GM12878 (cell line): ENCODE results near the gene ASMTL. TPM values are rescaled to one million over a fixed set of nuclear protein-coding genes. Genes with fewer than 3 reads are reported as not detected.
A peak's percentile ranks its signal among the peaks of the same experiment; 100 is the strongest.

Source experiments
- ATAC-seq: fragments of 200-7000 bp; cut with Tn5 transposase; 3 replicates; pipeline ENCODE4 v1.9.1; 2020; ENCODE audit warnings: mild to moderate bottlenecking, moderate library complexity
- BruUV-seq: library from RNA; stranded (reverse); fragments of 400-500 nt; replicated peaks from 2 replicates; lab custom pipeline; 2021; lab: Mats Ljungman, UMichigan
- CTCF ChIA-PET: fragments of 300-600 bp; sonication (Branson Sonifier 250); formaldehyde crosslinking; extraction: SDS; loops from one replicate; lab custom pipeline; 2021; ENCODE audit warnings: inconsistent platforms; lab: Yijun Ruan, JAX
- POLR2A ChIA-PET: fragments of 350-600 bp; formaldehyde crosslinking; extraction: SDS; loops from one replicate; lab custom pipeline; 2021; ENCODE audit warnings: inconsistent platforms; lab: Charles Lee
- RAD21 ChIA-PET: fragments of 300-600 bp; sonication (Branson Sonifier 250); formaldehyde crosslinking; loops from one replicate; lab custom pipeline; 2023; ENCODE audit warnings: antibody characterized with exemption; ENCODE audit not compliant: unreplicated experiment; lab: Charles Lee
- SMC1A ChIA-PET: fragments of 300-600 bp; sonication (Branson Sonifier 250); formaldehyde crosslinking; loops from one replicate; lab custom pipeline; 2023; ENCODE audit not compliant: unreplicated experiment, uncharacterized antibody; lab: Charles Lee
- DNase-seq: peaks from one replicate; pipeline ENCODE4 v3.0.0-alpha.2; 2011; ENCODE audit warnings: low read depth, low spot score
- FAIRE-seq: peaks from 3 replicates; lab custom pipeline; 2011; peaks lifted over from hg19 to GRCh38; lab: Jason Lieb, UNC
- H2AFZ ChIP-seq: 2 replicates; pipeline ENCODE4 v1.6.0; 2011; ENCODE audit warnings: low read depth, low read length, control low read depth; ENCODE audit not compliant: control insufficient read depth
- H3K27ac ChIP-seq: 2 replicates; pipeline ENCODE4 v1.5.1; 2011; ENCODE audit warnings: control low read depth; ENCODE audit not compliant: control insufficient read depth, insufficient read depth
- H3K27me3 ChIP-seq, 2 experiments: replicated peaks in 1 of 2; 2 replicates each; pipeline versions ENCODE4 v1.6.0 to v1.6.1; 2011; ENCODE audit warnings: low read length in 1 of 2; ENCODE audit not compliant: control insufficient read depth in 2 of 2, insufficient read depth in 2 of 2
- H3K36me3 ChIP-seq, 2 experiments: 2 replicates each; pipeline ENCODE4 v1.5.1; 2011; ENCODE audit warnings: low read length in 1 of 2; ENCODE audit not compliant: control insufficient read depth in 2 of 2, insufficient read depth in 2 of 2
- H3K4me1 ChIP-seq: 2 replicates; pipeline ENCODE4 v1.6.1; 2011; ENCODE audit warnings: mild to moderate bottlenecking, low read length, moderate library complexity, mixed read lengths; ENCODE audit not compliant: control insufficient read depth, insufficient read depth
- H3K4me2 ChIP-seq: 2 replicates; pipeline ENCODE4 v1.6.0; 2011; ENCODE audit warnings: control low read depth; ENCODE audit not compliant: control insufficient read depth, insufficient read depth
- H3K4me3 ChIP-seq: fragments of 200-600 bp; sonication (generic); 2 replicates; pipeline ENCODE4 v1.5.1; 2016
- H3K79me2 ChIP-seq: 2 replicates; pipeline ENCODE4 v1.6.0; 2011; ENCODE audit warnings: low read length; ENCODE audit not compliant: control insufficient read depth, insufficient read depth
- H3K9ac ChIP-seq: 2 replicates; pipeline ENCODE4 v1.8.0; 2011; ENCODE audit warnings: low read length, control low read depth, mixed read lengths; ENCODE audit not compliant: control insufficient read depth, insufficient read depth
- H3K9me3 ChIP-seq: replicated peaks from 3 replicates; pipeline ENCODE4 v1.5.1; 2011; ENCODE audit warnings: mild to moderate bottlenecking, low read length; ENCODE audit not compliant: control insufficient read depth, insufficient read depth
- H4K20me1 ChIP-seq: 2 replicates; pipeline ENCODE4 v1.6.0; 2011; ENCODE audit not compliant: control insufficient read depth, insufficient read depth
- CREM ChIP-seq: IDR thresholded peaks from 2 replicates; pipeline ENCODE4 v1.6.1; 2014; ENCODE audit warnings: antibody characterized with exemption, low read depth
- DPF2 ChIP-seq: fragments of 450-650 bp; IDR thresholded peaks from 2 replicates; pipeline ENCODE4 v1.6.1; 2017; ENCODE audit warnings: mild to moderate bottlenecking
- KAT2A ChIP-seq: conservative IDR thresholded peaks from 2 replicates; pipeline ENCODE4 v1.6.1; 2011; ENCODE audit warnings: low read depth, low read length; ENCODE audit not compliant: control insufficient read depth
- NFYB ChIP-seq: IDR thresholded peaks from 2 replicates; pipeline ENCODE4 v1.6.1; 2011; ENCODE audit warnings: low read depth, mild to moderate bottlenecking, low read length, improper control_type of control experiment, moderate library complexity; ENCODE audit not compliant: insufficient read depth
- NRF1 ChIP-seq: conservative IDR thresholded peaks from 2 replicates; pipeline ENCODE4 v1.6.1; 2011; ENCODE audit warnings: mild to moderate bottlenecking, low read depth, low read length, improper control_type of control experiment
- PAX5 ChIP-seq: IDR thresholded peaks from 2 replicates; pipeline ENCODE4 v1.6.1; 2011; ENCODE audit warnings: low read depth, low read length, borderline replicate concordance
- POLR2A ChIP-seq: IDR thresholded peaks from 2 replicates; pipeline ENCODE4 v1.6.1; 2011; ENCODE audit warnings: low read depth, mild to moderate bottlenecking, low read length
- POLR2AphosphoS2 ChIP-seq: IDR thresholded peaks from 2 replicates; pipeline ENCODE4 v1.6.1; 2011; ENCODE audit warnings: low read depth, mild to moderate bottlenecking, low read length, improper control_type of control experiment, moderate library complexity
- POLR2AphosphoS5 ChIP-seq: IDR thresholded peaks from 2 replicates; pipeline ENCODE4 v1.6.1; 2011; ENCODE audit warnings: mild to moderate bottlenecking, low read length, inconsistent platforms
- POU2F2 ChIP-seq: IDR thresholded peaks from 3 replicates; pipeline ENCODE4 v1.6.1; 2011; ENCODE audit warnings: low read depth, mild to moderate bottlenecking, low read length, borderline replicate concordance
- SIN3A ChIP-seq: IDR thresholded peaks from 2 replicates; pipeline ENCODE4 v1.6.1; 2012; ENCODE audit warnings: low read depth, low read length, improper control_type of control experiment
- TCF3 ChIP-seq: IDR thresholded peaks from 2 replicates; pipeline ENCODE4 v1.6.1; 2012; ENCODE audit warnings: low read depth, mild to moderate bottlenecking, low read length, borderline replicate concordance; ENCODE audit not compliant: insufficient read depth
- ZBED1 ChIP-seq: IDR thresholded peaks from 2 replicates; pipeline ENCODE4 v1.6.1; 2016; ENCODE audit warnings: borderline replicate concordance
- WGBS: methylation state at CpG from one replicate; pipeline ENCODE4 v1.1.6; 2016; ENCODE audit warnings: low lambda C conversion rate; ENCODE audit not compliant: insufficient replicate concordance, insufficient coverage; ENCODE audit errors: missing lambda C conversion rate; 5-methylcytosine and 5-hydroxymethylcytosine counted together
- in situ Hi-C: fragments of 300-500 bp; cut with MboI; formaldehyde crosslinking; loops from 9 replicates; pipeline ENCODE4 v1.14.3; 2018; ENCODE audit warnings: mixed read lengths
- intact Hi-C: fragments of 100-400 bp; cut with micrococcal nuclease; formaldehyde crosslinking; loops from one replicate; pipeline ENCODE4 v1.14.2; 2022; ENCODE audit not compliant: unreplicated experiment
- polyA plus RNA-seq, 11 experiments: library from polyadenylated mRNA; depleted of rRNA in 4 of 11; unstranded in 6 of 11; stranded (reverse) in 5 of 11; fragments of >200 nt; fragmentation: Nextera tagmentation in 4 of 11; fragmentation: Illumina TruSeq in 1 of 11; extraction: Ambion mirVana in 4 of 11; extraction: Trizol in 1 of 11; gene quantifications; 1 replicate in 1 of 11; 2 replicates in 10 of 11; pipeline versions ENCODE4 v1.2.1 to v1.2.3, GENCODE V29; 2011 to 2016; ENCODE audit warnings: inconsistent platforms in 2 of 11, missing spikeins in 2 of 11, low read depth in 1 of 11
- total RNA-seq, 4 experiments: library from RNA; depleted of rRNA in 3 of 4; stranded (reverse); fragments of >200 nt in 3 of 4; fragmentation: Illumina TruSeq in 1 of 4; extraction: Trizol in 1 of 4; gene quantifications; 2 replicates each; pipeline versions ENCODE4 v1.2.1 to v1.2.3, GENCODE V29; 2013 to 2021
- TF ChIP-seq, protein P1 (sequence below): IDR thresholded peaks from 2 replicates; pipeline ENCODE4 v1.6.1; 2011; ENCODE audit warnings: borderline replicate concordance, low read depth, mild to moderate bottlenecking, moderate library complexity, low read length; ENCODE audit not compliant: insufficient read depth, poor library complexity, severe bottlenecking
- TF ChIP-seq, protein P2 (sequence below): fragments of 450-650 bp; IDR thresholded peaks from 2 replicates; pipeline ENCODE4 v1.6.1; 2014; ENCODE audit warnings: mild to moderate bottlenecking

ASMTL gene
- total and polyA plus RNA-seq, 10 of the 15 experiments (the other 5 are each of a cell fraction or from before 2014, with no cell fraction given), result 1.6 to 51.9 (median 32.1) TPM

DNA sequence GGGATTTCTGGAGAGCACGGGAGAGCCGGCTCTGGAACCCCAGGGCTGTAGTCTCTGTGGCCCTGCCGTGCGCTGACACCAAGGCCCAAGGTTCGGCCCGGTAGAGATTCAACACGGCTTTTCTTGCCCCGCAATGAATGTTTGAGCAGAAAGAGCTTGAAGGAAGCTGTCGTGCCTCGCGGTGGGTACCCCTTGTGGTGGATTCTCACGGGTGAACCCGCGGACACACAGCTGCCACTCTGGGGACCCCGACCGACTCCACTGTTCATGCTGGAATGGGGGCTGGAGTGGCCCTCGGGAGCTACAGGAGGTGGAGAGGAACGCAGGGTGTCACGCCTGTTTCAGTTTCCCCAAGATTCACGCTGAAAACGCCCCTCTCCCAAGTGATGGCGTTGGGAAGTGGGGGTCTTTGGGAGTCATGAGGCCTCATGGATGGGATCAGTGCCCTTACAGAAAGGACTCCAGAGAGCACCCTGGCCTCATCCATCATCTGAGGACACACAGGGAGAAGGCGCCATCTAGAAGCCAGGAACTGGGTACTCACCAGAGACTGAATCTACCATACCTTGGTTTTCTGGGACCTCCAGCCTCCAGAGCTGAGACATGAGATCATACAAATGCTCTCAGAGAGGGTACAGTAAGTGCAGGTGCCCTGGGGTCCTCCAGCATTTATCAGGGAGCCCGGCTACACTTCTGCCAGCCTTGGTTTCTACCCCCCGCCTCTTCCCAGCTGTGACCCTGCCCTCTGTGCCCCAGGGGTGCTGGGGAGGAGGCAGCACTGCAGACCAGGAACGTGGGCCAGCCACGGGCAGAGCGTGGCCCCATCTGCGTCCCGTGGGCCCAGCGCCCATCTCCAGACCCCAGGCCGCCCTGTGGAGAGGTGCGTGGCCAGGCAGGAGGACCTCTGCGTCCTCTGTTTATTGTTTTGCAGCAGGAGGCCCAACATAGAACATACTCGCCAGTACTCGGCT lies 67.2 kb downstream of the ASMTL start (continued):
- TF ChIP-seq NRF1 (no peak), KAT2A (no peak), TCF3 (0 out of 2 replicates have a peak, but pooled peaks have one; percentile 24), NFYB (no peak)
- TF ChIP-seq, all 136 proteins: peak for 5

DNA sequence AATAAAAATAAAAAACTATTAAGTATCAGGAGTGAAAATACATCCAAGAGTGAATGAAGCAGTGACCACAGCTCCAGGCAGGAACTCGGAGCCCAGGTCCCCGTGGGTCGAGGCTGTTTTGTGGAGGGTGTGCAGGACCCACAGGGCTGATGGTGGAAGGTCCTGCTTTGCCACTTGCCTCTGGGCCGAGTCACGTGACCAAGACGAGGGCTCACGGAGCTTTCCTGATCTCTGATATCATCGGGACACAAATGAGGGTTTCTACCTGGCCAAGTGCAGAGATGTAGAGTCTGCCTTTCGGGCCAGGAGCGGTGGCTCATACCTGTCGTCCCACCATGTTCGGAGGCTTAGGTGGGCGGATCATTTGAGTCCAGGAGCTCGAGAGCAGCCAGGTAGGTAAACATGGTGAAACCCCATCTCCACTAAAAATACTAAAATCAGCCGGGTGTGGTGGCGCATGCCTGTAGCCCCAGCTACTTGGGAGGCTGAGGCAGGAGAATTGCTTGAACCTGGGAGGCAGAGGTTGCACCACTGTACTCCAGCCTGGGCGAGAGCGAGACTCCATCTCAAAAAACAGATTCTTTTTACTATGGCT lies 68.0 kb downstream of the ASMTL start:
- no TSS peak for BruUV-seq
- DNase-seq, result no peak
- H4K20me1 ChIP-seq, result peaks cover 9% of the 10 kb centered on the region; the same call in 1 of the 2 replicates

More for the DNA sequence above, 68.0 kb downstream of the ASMTL start:
- RAD21 ChIA-PET, result no interaction called here
- Histone ChIP-seq H3K9me3 (no peaks in the 10 kb centered on the region), H2AFZ (no peak overlapping the region), H3K4me1 (peaks cover 8% of the 10 kb centered on the region; the same call in 1 of the 2 replicates), H3K4me3 (no peak overlapping the region), H3K4me2 (no peak overlapping the region), H3K27me3 (no peaks in the 10 kb centered on the region), H3K27ac (no peak overlapping the region), H3K9ac (no peak overlapping the region), H3K36me3 (peaks cover 43 to 48% of the 10 kb centered on the region in 2 experiments), H3K79me2 (peaks cover 23% of the 10 kb centered on the region)
- FAIRE-seq (no peak), ATAC-seq (peak; percentile 1; the same call in 2 of the 3 replicates)
- WGBS, result 95% methylated on average over 18 of the region's 18 CpGs
- SMC1A ChIA-PET, result no interaction called here
- in situ Hi-C loops (no loop called here), intact Hi-C loops (no loop called here)
- POLR2A ChIA-PET, result no interaction called here
- TF ChIP-seq ZBED1, result peak; percentile 54; the same call in 1 of the 2 replicates
- peak; percentile 79 for TF ChIP-seq POLR2A
- peak; percentile 13; the same call in 1 of the 2 replicates for TF ChIP-seq PAX5
- no peak for TF ChIP-seq CREM
- TF ChIP-seq, protein P1, sequence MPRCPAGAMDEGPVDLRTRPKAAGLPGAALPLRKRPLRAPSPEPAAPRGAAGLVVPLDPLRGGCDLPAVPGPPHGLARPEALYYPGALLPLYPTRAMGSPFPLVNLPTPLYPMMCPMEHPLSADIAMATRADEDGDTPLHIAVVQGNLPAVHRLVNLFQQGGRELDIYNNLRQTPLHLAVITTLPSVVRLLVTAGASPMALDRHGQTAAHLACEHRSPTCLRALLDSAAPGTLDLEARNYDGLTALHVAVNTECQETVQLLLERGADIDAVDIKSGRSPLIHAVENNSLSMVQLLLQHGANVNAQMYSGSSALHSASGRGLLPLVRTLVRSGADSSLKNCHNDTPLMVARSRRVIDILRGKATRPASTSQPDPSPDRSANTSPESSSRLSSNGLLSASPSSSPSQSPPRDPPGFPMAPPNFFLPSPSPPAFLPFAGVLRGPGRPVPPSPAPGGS, result peak; percentile 49
- TF ChIP-seq POLR2AphosphoS5, result peak; percentile 63
- TF ChIP-seq SIN3A, result no peak
- no peak for TF ChIP-seq DPF2
- TF ChIP-seq, protein P2, sequence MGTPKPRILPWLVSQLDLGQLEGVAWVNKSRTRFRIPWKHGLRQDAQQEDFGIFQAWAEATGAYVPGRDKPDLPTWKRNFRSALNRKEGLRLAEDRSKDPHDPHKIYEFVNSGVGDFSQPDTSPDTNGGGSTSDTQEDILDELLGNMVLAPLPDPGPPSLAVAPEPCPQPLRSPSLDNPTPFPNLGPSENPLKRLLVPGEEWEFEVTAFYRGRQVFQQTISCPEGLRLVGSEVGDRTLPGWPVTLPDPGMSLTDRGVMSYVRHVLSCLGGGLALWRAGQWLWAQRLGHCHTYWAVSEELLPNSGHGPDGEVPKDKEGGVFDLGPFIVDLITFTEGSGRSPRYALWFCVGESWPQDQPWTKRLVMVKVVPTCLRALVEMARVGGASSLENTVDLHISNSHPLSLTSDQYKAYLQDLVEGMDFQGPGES, result no peak
- TF ChIP-seq POU2F2, result peak; percentile 56; the same call in 1 of the 3 replicates
- no peak for TF ChIP-seq TCF3
- peak; percentile 82 for TF ChIP-seq POLR2AphosphoS2
- CTCF ChIA-PET, result no interaction called here
